Stimulated activated CD4-positive, alpha-beta T cell treated with anti-CD3 and anti-CD28 coated beads, Interleukin-2, amount 100 ng/mL, for 48 hours (primary cell): ENCODE measurements around the gene MYO1F.
A peak's percentile ranks its signal among the peaks of the same experiment; 100 is the strongest.
"Not testable (repeated sequence)": the region's sequence is repeated elsewhere in the genome, so short reads cannot be mapped to it uniquely, and the experiment has no call there.

Experiments used
- DNase-seq, 2 donors: peaks; one replicate each; pipeline ENCODE4 v3.0.0-alpha.2; 2020

The MYO1F gene

GRCh38 chr19:8561075-8561764, 16.0 kb downstream of the MYO1F start:
- no peak for DNase-seq

- DNase-seq = no peak
Measured at GRCh38 chr19:8558325-8558724, 18.9 kb downstream of the MYO1F start.

DNA sequence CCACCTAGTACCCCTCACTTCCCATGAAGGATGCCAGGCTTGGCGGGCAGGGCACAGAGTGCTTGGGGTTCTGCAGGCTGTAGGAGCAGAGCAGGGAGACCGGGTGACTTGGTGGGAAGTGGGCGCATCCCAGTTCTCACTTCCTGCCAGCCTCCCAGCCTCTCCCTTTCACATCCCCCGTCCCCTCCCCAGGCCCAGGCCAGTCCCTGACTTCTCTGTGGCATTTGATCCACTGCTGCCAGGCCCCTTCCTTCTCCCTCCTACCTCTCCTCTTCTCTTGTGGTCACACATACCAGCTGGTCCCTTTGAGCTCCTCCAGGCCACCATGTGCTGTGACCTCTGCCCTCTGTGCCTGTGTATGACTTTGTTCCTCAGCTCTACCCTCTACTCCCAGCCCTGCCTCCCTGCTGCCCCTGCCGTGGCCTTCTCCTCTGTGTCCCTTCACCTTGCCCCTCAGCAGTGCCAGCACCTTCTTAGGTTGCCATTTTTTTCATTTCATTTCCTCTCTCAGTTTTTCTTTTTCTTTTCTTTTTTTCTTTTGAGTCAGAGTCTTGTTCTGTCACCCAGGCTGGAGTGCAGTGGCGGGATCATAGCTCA, 19.5 kb downstream of the MYO1F start:
- no peak for DNase-seq

DNA sequence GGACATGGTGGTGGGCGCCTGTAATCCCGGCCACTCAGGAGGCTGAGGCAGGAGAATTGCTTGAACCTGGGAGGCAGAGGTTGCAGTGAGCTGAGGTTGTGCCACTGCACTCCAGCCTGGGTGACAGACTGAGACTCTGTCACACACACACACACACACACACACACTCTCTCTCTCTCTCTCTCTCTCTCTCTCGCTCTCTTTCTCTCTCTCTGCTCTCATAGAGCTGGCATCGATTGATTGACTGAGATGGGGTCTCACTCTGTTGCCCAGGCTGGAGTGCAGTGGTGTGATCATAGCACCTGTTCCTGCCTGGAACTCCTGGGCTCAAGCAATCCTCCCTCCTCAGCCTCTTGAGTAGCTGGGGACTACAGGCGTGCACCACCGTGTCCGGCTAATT, 23.5 kb downstream of the MYO1F start:
- not testable (repeated sequence) for DNase-seq

GRCh38 chr19:8552810-8553209, 24.4 kb downstream of the MYO1F start:
- DNase-seq = no peak

DNA sequence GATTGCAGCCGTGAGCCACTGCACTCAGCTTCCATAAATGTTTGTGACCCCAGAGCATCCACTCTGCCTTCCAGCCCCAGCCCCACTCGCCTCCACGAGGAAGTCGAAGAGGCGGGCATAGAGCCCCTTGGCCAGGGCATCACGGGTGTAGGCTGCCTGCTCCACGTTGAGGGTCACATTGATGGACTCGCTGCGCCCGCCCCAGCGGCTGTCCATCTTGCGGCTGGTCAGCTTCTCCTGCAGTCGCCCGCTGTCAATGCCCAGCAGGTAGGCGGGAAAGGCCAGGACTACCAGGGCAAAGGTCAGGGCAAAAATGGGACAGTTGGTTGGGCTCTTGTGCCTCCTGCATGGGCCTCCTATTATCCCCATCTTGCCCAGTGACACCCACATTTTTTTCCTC, 27.2 kb downstream of the MYO1F start:
- no peak for DNase-seq

- no peak for DNase-seq
Measured at GRCh38 chr19:8545743-8546142, 31.5 kb downstream of the MYO1F start.

- DNase-seq = no peak
Measured at GRCh38 chr19:8544168-8544567, 33.1 kb downstream of the MYO1F start.

GRCh38 chr19:8539621-8540149, 37.6 kb downstream of the MYO1F start:
- no peak for DNase-seq

DNA sequence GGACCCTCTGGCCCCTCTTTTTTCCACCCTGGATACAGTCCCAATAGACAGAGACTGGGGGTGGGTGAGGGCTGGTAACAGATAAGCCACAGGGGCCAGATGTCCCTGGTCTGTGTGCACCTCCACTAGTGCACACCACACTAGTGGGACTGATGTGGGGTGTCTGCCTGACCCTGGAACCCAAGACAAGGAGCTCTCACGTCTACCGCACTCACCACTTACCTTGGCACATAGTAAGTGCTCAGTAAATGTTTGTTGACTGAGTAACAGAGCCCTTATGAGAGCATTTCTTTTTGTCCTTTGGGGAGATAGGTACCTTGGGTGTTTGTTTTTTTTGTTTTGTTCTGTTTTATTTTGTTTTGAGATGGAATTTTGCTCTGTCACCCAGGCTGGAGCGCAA, 40.1 kb downstream of the MYO1F start:
- no peak for DNase-seq

GRCh38 chr19:8536282-8536681, 41.0 kb downstream of the MYO1F start:
- no peak for DNase-seq

DNA sequence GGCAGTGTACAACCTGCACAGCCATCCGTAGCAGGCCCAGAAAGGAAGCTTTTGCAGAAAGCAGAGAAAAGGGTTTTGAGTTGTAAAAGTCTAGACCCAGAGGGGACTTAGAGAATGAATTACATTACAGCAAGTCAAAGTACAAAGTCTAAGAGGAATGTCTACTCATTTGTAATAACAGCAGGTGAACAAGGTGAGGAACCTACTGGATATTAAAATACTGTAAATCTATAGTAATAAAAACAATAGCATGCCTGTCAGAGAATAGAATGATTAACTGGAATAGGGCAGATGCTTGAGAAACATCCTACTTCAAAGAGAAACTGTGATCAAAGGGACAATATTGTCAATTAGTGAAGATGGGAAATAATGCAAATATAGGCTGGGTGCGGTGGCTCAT, 45.0 kb downstream of the MYO1F start:
- DNase-seq = no peak

DNA sequence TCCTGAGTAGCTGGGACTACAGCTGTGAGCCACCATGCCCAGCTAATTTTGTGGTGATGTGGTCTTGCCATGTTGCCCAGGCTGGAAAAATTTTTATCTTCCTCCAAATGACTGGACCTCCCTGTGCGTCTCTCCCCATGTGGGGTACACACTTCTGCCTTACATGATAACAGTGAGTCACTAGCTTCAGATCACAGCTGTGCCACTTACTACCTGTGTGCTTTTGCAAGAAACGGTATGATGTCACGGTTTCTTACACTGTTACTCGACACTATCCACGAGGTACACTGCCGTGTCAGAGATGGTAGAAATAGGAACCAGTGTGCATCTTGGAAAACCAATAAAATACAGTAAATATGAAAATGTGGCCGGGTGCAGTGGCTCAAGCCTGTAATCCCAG, 45.8 kb downstream of the MYO1F start:
- no peak for DNase-seq

- no peak for DNase-seq
Measured at GRCh38 chr19:8530061-8530679, 47.1 kb downstream of the MYO1F start.

- DNase-seq = no peak
Measured at GRCh38 chr19:8529369-8530006, 47.8 kb downstream of the MYO1F start.

DNA sequence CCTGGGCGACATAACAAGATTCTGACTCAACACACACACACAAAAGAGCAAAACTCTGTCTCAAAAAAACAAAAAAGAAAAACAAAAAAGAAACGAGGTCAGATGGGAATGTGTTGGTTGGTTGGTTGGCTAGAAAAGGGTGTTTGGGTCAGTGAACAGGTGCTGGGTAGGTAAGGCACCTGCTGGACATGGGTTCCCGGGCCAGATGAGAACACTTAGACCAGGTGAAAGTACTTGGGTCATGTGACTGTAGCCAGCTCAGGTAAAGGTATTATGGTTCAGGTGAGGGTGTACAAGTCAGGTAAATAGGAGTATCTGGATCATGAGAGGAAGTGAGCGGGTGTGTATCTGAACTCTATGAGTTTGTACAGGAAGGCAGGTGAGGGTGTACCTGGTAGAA, 48.7 kb downstream of the MYO1F start:
- no peak for DNase-seq

DNA sequence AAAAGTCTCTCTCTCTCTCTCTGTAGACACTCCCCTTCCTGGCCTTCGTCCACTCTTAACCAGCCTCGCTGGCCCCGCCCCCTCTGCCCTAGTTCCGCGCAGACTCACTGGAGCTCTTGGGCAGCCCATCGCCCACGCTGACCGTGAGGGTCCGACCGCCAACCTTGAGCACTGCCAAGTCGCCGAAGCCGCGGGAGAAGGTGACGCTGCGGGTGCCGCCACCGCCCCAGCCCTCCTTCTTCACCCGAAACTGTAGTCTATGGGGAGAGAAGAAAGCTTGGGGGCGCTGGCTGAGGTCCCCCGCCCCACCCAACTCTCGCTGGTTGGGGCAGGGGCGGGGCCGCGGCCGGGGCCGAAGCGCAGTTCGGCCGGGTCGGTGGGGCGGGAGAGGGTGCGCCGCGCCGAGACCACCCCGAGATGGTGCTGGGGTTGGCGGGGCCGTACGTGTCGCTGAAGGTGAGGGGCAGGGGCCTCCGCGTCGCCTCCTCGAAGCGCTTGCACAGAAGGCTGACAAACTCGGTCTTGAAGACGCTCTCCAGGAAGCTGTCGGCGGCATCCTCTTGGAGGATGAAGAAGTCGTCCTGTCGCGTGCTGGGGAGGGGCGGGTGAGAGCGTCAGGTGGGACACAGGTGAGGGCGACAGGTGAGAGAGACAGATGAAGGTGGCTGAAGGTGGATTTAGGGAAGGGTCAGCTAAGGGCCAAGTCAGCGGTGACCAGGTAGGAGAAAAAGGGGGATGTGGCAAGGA, 50.7 kb downstream of the MYO1F start:
- no peak for DNase-seq

GRCh38 chr19:8525401-8525684, 51.9 kb downstream of the MYO1F start:
- no peak for DNase-seq

- DNase-seq = no peak
Measured at GRCh38 chr19:8519388-8519787, 57.9 kb downstream of the MYO1F start.

DNA sequence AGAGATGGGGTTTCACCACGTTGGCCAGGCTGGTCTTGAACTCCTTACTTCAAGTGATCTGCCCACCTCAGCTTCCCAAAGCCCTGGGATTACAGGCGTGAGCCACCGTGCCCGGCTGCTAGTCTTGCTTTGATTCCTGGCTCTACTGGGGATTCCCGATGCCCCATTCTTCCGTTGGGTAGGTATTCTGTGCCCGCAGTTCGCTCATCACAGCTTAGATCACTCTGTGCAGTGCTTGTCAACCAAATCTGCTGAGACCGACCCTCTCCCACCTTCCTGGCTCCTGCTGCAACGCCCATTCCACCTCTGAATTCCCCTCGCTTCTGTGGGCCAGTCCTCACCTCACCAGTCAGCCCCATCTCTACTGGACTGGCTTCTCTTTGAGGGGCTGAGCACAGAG, 58.7 kb downstream of the MYO1F start:
- no peak for DNase-seq

- DNase-seq = no peak
Measured at GRCh38 chr19:8517551-8518442, 59.4 kb downstream of the MYO1F start.

DNA sequence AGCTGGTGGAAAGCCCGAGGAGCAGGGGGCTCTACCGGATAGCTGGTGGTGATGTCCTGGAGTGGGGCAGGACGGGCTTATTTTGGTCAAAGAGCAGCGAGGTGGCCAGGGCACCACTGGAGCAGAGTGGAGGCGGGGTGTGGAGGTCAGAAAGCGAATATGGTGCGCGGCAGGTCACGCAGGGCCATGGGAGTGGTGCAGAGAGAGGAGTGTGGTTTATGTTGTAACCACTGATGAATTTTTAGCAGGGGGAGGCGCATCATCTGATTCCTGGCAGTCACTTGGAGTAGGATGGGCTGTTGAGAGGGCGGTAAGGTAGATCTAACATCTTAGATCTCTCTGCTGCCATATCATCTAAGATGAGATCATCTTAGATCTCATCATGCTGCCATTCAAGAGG, 61.9 kb downstream of the MYO1F start:
- peak in 1 of 2 donors; percentile 49 for DNase-seq
